Right lobe of liver (tissue), 4 donors: ENCODE results near the gene ARID5B.

ENCODE experiments used
- POLR2A ChIP-seq: fragments of 450-650 bp; IDR thresholded peaks from one replicate; pipeline ENCODE4 v1.6.1; 2017; ENCODE audit warnings: antibody characterized with exemption, mild to moderate bottlenecking
- TF ChIP-seq, protein P1 (sequence below), 4 donors: fragments of 200-600 bp in 3 of 4; fragments of 450-650 bp in 1 of 4; IDR thresholded peaks; one replicate each; pipeline versions ENCODE4 v1.5.1 to v1.8.0; 2016 to 2022; ENCODE audit warnings: antibody characterized with exemption in 4 of 4, mild to moderate bottlenecking in 2 of 4
- donor health status: DM: no; HTN: no; CAD: no.
- donor health status: DM: no; HTN: no; CAD: no.
- donor health status: DM: no; HTN: yes; CAD: no.

DNA sequence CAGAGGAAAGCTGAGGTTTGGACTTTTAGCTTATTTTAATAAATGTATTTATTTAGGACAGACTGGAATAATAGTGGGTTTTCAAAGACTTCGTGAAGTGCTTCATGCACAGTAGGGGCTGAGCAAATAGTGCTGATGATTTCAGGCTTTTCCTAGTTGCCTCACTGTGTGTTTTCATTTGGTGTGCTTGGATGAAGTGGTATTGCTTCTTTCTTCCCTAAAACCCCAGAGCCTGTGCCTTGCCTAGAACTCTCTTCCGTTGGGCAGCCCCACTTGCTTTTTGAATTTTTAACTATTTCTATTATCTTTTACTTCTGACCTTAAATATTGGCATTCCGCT lies 49.6 kb downstream of the ARID5B start:
- TF ChIP-seq, protein P1, sequence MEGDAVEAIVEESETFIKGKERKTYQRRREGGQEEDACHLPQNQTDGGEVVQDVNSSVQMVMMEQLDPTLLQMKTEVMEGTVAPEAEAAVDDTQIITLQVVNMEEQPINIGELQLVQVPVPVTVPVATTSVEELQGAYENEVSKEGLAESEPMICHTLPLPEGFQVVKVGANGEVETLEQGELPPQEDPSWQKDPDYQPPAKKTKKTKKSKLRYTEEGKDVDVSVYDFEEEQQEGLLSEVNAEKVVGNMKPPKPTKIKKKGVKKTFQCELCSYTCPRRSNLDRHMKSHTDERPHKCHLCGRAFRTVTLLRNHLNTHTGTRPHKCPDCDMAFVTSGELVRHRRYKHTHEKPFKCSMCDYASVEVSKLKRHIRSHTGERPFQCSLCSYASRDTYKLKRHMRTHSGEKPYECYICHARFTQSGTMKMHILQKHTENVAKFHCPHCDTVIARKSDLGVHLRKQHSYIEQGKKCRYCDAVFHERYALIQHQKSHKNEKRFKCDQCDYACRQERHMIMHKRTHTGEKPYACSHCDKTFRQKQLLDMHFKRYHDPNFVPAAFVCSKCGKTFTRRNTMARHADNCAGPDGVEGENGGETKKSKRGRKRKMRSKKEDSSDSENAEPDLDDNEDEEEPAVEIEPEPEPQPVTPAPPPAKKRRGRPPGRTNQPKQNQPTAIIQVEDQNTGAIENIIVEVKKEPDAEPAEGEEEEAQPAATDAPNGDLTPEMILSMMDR (IDR thresholded peaks at IDR 0.05) = no peak
- no peak for TF ChIP-seq POLR2A
